Liver (tissue), 3 donors: Measurements from ENCODE around the gene USP21.

Experiments used
- EGR1 ChIP-seq, 2 donors: IDR thresholded peaks; 2 replicates each; pipeline ENCODE4 v1.6.1; 2016 to 2018; ENCODE audit warnings: antibody characterized with exemption in 2 of 2, low read depth in 2 of 2
- GABPA ChIP-seq, 2 donors: IDR thresholded peaks in 1 of 2; conservative IDR thresholded peaks in 1 of 2; 2 replicates each; pipeline ENCODE4 v1.6.1; 2016; ENCODE audit warnings: antibody characterized with exemption in 2 of 2, mild to moderate bottlenecking in 1 of 2, moderate library complexity in 1 of 2
- HNF4G ChIP-seq: IDR thresholded peaks from 2 replicates; pipeline ENCODE4 v1.6.1; 2016; ENCODE audit warnings: antibody characterized with exemption
- JUND ChIP-seq, 2 donors: IDR thresholded peaks; 2 replicates each; pipeline ENCODE4 v1.6.1; 2016; ENCODE audit warnings: antibody characterized with exemption in 2 of 2
- RAD21 ChIP-seq, 2 donors: IDR thresholded peaks; 2 replicates each; pipeline ENCODE4 v1.6.1; 2016; ENCODE audit warnings: antibody characterized with exemption in 2 of 2, mild to moderate bottlenecking in 2 of 2
- RXRA ChIP-seq, 2 donors: IDR thresholded peaks; 2 replicates each; pipeline ENCODE4 v1.6.1; 2017 to 2018; ENCODE audit warnings: antibody characterized with exemption in 2 of 2, mild to moderate bottlenecking in 1 of 2
- SP1 ChIP-seq: IDR thresholded peaks from 2 replicates; pipeline ENCODE4 v1.6.1; 2018; ENCODE audit warnings: antibody characterized with exemption, mild to moderate bottlenecking
- TAF1 ChIP-seq: conservative IDR thresholded peaks from 2 replicates; pipeline ENCODE4 v1.6.1; 2016; ENCODE audit warnings: antibody characterized with exemption, mild to moderate bottlenecking
- YY1 ChIP-seq: IDR thresholded peaks from 2 replicates; pipeline ENCODE4 v1.6.1; 2016; ENCODE audit warnings: antibody characterized with exemption, mild to moderate bottlenecking
- TF ChIP-seq, protein P1 (sequence below): fragments of 150-350 bp; IDR thresholded peaks from 2 replicates; pipeline ENCODE4 v1.5.1; 2017; ENCODE audit warnings: improper control_type of control experiment, low read depth, low read length; ENCODE audit not compliant: missing input control
- TF ChIP-seq, protein P2 (sequence below): IDR thresholded peaks from 2 replicates; pipeline ENCODE4 v1.6.1; 2016; ENCODE audit warnings: antibody characterized with exemption
- TF ChIP-seq, protein P3 (sequence below): IDR thresholded peaks from 2 replicates; pipeline ENCODE4 v1.6.1; 2016; ENCODE audit warnings: antibody characterized with exemption, mild to moderate bottlenecking
- TF ChIP-seq, protein P4 (sequence below): IDR thresholded peaks from 2 replicates; pipeline ENCODE4 v1.6.1; 2016; ENCODE audit warnings: antibody characterized with exemption
- donor health status: healthy.
- donor health status: healthy.

DNA sequence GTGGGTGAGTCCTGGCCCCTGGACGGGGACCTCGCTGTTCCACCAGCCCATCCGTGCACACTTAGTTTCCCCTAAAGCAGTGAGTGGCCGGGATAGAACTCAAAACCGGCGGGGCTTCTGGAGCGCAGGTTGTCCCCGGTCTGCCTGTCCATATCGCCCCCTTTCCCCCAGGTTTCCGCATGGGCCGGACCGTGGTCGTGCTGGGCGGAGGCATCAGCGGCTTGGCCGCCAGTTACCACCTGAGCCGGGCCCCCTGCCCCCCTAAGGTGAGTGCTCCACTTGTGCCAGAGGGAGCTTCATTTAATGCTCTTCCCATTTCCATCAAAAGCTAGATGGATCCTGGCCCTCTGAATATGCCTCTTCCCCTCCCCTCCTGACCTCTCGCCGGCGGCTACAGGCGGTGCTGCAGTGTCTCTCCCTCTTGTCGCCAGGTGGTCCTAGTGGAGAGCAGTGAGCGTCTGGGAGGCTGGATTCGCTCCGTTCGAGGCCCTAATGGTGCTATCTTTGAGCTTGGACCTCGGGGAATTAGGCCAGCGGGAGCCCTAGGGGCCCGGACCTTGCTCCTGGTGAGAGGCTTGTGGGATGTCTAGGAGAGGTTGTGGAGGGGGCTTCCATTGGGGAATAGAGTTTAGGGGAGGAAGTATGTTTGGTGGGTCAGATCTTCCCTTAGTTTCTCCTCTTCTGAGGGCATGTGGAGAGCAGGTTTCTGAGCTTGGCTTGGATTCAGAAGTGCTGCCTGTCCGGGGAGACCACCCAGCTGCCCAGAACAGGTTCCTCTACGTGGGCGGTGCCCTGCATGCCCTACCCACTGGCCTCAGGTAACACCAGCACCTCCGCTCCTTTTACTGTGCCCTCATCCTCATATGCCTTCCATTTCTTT lies 7.6 kb downstream of the USP21 start:
- TF ChIP-seq, protein P1, sequence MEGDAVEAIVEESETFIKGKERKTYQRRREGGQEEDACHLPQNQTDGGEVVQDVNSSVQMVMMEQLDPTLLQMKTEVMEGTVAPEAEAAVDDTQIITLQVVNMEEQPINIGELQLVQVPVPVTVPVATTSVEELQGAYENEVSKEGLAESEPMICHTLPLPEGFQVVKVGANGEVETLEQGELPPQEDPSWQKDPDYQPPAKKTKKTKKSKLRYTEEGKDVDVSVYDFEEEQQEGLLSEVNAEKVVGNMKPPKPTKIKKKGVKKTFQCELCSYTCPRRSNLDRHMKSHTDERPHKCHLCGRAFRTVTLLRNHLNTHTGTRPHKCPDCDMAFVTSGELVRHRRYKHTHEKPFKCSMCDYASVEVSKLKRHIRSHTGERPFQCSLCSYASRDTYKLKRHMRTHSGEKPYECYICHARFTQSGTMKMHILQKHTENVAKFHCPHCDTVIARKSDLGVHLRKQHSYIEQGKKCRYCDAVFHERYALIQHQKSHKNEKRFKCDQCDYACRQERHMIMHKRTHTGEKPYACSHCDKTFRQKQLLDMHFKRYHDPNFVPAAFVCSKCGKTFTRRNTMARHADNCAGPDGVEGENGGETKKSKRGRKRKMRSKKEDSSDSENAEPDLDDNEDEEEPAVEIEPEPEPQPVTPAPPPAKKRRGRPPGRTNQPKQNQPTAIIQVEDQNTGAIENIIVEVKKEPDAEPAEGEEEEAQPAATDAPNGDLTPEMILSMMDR, result no peak
- TF ChIP-seq TAF1 (no peak), YY1 (no peak), RAD21 (IDR thresholded peaks at IDR 0.05) (no peak), HNF4G (no peak), JUND (IDR thresholded peaks at IDR 0.05) (no peak), SP1 (no peak), EGR1 (IDR thresholded peaks at IDR 0.05; ENCODE audit: low read depth in 2 of 2) (no peak), GABPA (IDR thresholded peaks at IDR 0.05 in 1 of 2, conservative IDR thresholded peaks at IDR 0.05 in 1 of 2) (no peak), RXRA (IDR thresholded peaks at IDR 0.05) (no peak)
- TF ChIP-seq, protein P2, sequence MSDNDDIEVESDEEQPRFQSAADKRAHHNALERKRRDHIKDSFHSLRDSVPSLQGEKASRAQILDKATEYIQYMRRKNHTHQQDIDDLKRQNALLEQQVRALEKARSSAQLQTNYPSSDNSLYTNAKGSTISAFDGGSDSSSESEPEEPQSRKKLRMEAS, result no peak
- TF ChIP-seq, protein P3, sequence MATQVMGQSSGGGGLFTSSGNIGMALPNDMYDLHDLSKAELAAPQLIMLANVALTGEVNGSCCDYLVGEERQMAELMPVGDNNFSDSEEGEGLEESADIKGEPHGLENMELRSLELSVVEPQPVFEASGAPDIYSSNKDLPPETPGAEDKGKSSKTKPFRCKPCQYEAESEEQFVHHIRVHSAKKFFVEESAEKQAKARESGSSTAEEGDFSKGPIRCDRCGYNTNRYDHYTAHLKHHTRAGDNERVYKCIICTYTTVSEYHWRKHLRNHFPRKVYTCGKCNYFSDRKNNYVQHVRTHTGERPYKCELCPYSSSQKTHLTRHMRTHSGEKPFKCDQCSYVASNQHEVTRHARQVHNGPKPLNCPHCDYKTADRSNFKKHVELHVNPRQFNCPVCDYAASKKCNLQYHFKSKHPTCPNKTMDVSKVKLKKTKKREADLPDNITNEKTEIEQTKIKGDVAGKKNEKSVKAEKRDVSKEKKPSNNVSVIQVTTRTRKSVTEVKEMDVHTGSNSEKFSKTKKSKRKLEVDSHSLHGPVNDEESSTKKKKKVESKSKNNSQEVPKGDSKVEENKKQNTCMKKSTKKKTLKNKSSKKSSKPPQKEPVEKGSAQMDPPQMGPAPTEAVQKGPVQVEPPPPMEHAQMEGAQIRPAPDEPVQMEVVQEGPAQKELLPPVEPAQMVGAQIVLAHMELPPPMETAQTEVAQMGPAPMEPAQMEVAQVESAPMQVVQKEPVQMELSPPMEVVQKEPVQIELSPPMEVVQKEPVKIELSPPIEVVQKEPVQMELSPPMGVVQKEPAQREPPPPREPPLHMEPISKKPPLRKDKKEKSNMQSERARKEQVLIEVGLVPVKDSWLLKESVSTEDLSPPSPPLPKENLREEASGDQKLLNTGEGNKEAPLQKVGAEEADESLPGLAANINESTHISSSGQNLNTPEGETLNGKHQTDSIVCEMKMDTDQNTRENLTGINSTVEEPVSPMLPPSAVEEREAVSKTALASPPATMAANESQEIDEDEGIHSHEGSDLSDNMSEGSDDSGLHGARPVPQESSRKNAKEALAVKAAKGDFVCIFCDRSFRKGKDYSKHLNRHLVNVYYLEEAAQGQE, result no peak
- TF ChIP-seq, protein P4, sequence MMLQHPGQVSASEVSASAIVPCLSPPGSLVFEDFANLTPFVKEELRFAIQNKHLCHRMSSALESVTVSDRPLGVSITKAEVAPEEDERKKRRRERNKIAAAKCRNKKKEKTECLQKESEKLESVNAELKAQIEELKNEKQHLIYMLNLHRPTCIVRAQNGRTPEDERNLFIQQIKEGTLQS, result no peak
